ENCODE results near the gene SOX11.

The SOX11 gene

GRCh38 chr2:5748946-5749345 lies 56.8 kb downstream of the SOX11 start:
- no peak for DNase-seq
- Mint-ChIP-seq H3K9me3 (no peaks in the 10 kb centered on the region), H3K36me3 (ENCODE audit: low read depth) (no peaks in the 10 kb centered on the region), H3K27ac (no peak overlapping the region), H3K4me3 (no peak overlapping the region), H3K4me1 (no peaks in the 10 kb centered on the region), H3K27me3 (no peaks in the 10 kb centered on the region)
- ATAC-seq: no peak

DNA sequence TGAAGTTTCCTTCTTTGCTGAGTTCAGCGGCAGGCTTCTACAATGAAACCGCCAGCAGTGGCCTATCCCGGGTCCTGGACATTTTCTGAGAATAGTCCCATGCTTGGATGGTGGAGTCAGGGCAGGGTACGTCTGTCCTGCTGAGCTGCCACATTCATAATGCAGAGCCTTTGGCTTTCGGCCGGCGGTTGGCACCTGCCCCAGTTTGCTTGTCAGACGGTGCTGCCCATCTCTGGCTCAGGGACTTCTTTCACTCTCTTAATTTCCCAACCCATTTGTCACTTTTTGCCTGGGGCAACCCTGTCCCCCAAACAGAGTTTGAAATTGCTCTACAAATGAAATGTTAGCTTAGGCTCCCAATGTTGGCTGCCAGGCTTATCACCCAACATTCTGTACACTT lies 57.2 kb downstream of the SOX11 start:
- no peak for ATAC-seq
- H3K36me3 Mint-ChIP-seq (ENCODE audit: low read depth): no peaks in the 10 kb centered on the region
- no peaks in the 10 kb centered on the region for H3K9me3 Mint-ChIP-seq
- no peak for DNase-seq
- no peak overlapping the region for H3K4me3 Mint-ChIP-seq
- no peak overlapping the region for H3K27ac Mint-ChIP-seq
- H3K27me3 Mint-ChIP-seq: no peaks in the 10 kb centered on the region
- H3K4me1 Mint-ChIP-seq: no peaks in the 10 kb centered on the region

Measured in activated naive CD8-positive, alpha-beta T cell treated with anti-CD3 and anti-CD28 coated beads, Interleukin-2, amount 50 U/mL, for 24 hours (primary cell).